ENCODE data around the gene XCL2.
"Not testable (repeated sequence)": the region's sequence is repeated elsewhere in the genome, so short reads cannot be mapped to it uniquely, and the experiment has no call there.

Gene XCL2

GRCh38 chr1:168555508-168556046 lies 11.8 kb upstream of the XCL2 start:
- DNase-seq: no peak

- DNase-seq: no peak
Measured at GRCh38 chr1:168554603-168555483, 11.0 kb upstream of the XCL2 start.

GRCh38 chr1:168553680-168554553 lies 10.1 kb upstream of the XCL2 start:
- DNase-seq: no peak

GRCh38 chr1:168552961-168553360 lies 9.2 kb upstream of the XCL2 start:
- no peak for DNase-seq

GRCh38 chr1:168551688-168552087 lies 7.9 kb upstream of the XCL2 start:
- DNase-seq: no peak

- DNase-seq: no peak
Measured at GRCh38 chr1:168550971-168551370, 7.2 kb upstream of the XCL2 start.

GRCh38 chr1:168546553-168546895 lies 2.7 kb upstream of the XCL2 start:
- not testable (repeated sequence) for DNase-seq

- DNase-seq: peak in 1 of 2 experiments; percentile 24
Measured at GRCh38 chr1:168545678-168546552, 2.1 kb upstream of the XCL2 start.

- DNase-seq: not testable (repeated sequence)
Measured at GRCh38 chr1:168542978-168543377, 819 bp downstream of the XCL2 start.

- DNase-seq: not testable (repeated sequence)
Measured at GRCh38 chr1:168540798-168541197, 3.0 kb downstream of the XCL2 start.

- DNase-seq: no peak
Measured at GRCh38 chr1:168535536-168535935, 8.3 kb downstream of the XCL2 start.

GRCh38 chr1:168531615-168532345 lies 12.0 kb downstream of the XCL2 start:
- DNase-seq: no peak

- no peak for DNase-seq
Measured at GRCh38 chr1:168529518-168529917, 14.3 kb downstream of the XCL2 start.

- DNase-seq: no peak
Measured at GRCh38 chr1:168521401-168522000, 22.3 kb downstream of the XCL2 start.

GRCh38 chr1:168520832-168521231 lies 23.0 kb downstream of the XCL2 start:
- DNase-seq: no peak

GRCh38 chr1:168520052-168520751 lies 23.6 kb downstream of the XCL2 start:
- DNase-seq: no peak

- no peak for DNase-seq
Measured at GRCh38 chr1:168518813-168519212, 25.0 kb downstream of the XCL2 start.

- no peak for DNase-seq
Measured at GRCh38 chr1:168518201-168518689, 25.6 kb downstream of the XCL2 start.

- DNase-seq: no peak
Measured at GRCh38 chr1:168514455-168514854, 29.3 kb downstream of the XCL2 start.

- no peak for DNase-seq
Measured at GRCh38 chr1:168513656-168514404, 30.0 kb downstream of the XCL2 start.
